Uterus (tissue), 2 donors: ENCODE measurements around the gene ARHGAP10.

Experiments used
- CTCF ChIP-seq, 4 experiments: fragments of 200-600 bp in 2 of 4; fragments of 450-650 bp in 2 of 4; sonication (generic) in 2 of 4; IDR thresholded peaks; one replicate each; pipeline ENCODE4 v1.5.1; 2016 to 2019; ENCODE audit warnings: antibody characterized with exemption in 4 of 4, mild to moderate bottlenecking in 2 of 4, moderate library complexity in 1 of 4
- POLR2A ChIP-seq, 2 donors: fragments of 450-650 bp; IDR thresholded peaks; one replicate each; pipeline ENCODE4 v1.6.1; 2016; ENCODE audit warnings: antibody characterized with exemption in 2 of 2, mild to moderate bottlenecking in 1 of 2, moderate library complexity in 1 of 2

GRCh38 chr4:148081745-148082144 lies 349.9 kb downstream of the ARHGAP10 start:
- no peak for TF ChIP-seq CTCF (IDR thresholded peaks at IDR 0.05)
- TF ChIP-seq POLR2A (IDR thresholded peaks at IDR 0.05): no peak
